ENCODE data around the gene C16orf78. TPM values are rescaled to one million over a fixed set of nuclear protein-coding genes. Genes with fewer than 3 reads are reported as not detected.

The C16orf78 gene
- total RNA-seq, 4 donors from 2014 or later: not detected

DNA sequence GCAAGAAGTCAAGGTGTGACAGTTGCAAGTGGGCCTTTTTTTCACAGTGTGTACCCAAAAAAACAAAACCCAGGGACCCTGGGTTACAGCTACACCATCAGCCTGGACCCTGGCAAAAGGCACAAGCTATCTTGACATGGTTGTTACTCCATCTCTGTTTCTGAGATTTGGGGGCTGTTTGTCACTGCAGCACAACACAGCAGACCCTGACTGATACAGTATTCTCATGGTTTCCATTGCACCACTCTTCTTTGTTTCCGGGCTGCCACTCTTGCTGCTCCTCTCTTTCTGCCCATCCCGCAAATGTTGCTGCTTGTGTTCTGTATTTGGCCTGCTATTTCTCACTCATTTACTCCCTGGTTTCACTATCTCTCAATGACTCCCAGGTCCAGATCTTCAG, 55.2 kb downstream of the C16orf78 start:
- Histone ChIP-seq H3K27me3 (no peaks in the 10 kb centered on the region), H3K4me3 (no peak overlapping the region), H3K9me3 (peaks cover 0 to 14% (median 0%) of the 10 kb centered on the region in 4 donors), H3K36me3 (no peaks in the 10 kb centered on the region), H3K27ac (no peak overlapping the region), H3K4me1 (no peaks in the 10 kb centered on the region)
- DNase-seq (ENCODE audit: low spot score in 2 of 2): no peak
- TF ChIP-seq EP300 (IDR thresholded peaks at IDR 0.05) (no peak), POLR2A (IDR thresholded peaks at IDR 0.05) (no peak), CTCF (IDR thresholded peaks at IDR 0.05) (no peak)
- 93 to 96% methylated on average over 2 of the region's 2 CpGs for WGBS, 2 donors

DNA sequence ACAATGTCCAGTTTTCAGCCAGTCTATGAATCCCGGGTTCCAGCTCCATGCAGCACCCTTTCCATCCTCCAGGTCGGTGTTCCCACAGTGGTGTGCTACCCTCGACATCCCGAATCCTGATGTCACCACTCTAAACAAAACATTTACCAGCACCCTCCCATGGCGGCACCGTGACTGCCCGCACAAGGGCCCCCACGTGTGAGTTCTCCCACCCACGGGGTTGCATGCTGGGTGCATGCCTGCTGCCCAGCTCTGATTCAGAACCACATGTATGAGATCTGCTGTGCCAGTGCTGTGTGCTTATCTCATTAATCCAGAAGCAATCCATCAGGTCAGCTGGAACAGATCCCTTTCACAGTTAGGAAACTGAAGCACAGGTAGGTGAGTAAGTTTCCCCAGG, 57.4 kb downstream of the C16orf78 start:
- no peaks in the 10 kb centered on the region for H3K4me1 ChIP-seq
- DNase-seq (ENCODE audit: low spot score in 2 of 2): no peak
- H3K27me3 ChIP-seq: no peaks in the 10 kb centered on the region
- H3K36me3 ChIP-seq: no peaks in the 10 kb centered on the region
- WGBS, 2 donors: 71 to 81% methylated on average over 9 of the region's 9 CpGs
- H3K4me3 ChIP-seq: no peak overlapping the region
- H3K9me3 ChIP-seq: peaks cover 0 to 14% (median 0%) of the 10 kb centered on the region in 4 donors
- TF ChIP-seq EP300 (IDR thresholded peaks at IDR 0.05) (no peak), CTCF (IDR thresholded peaks at IDR 0.05) (no peak), POLR2A (IDR thresholded peaks at IDR 0.05) (no peak)
- H3K27ac ChIP-seq: no peak overlapping the region

DNA sequence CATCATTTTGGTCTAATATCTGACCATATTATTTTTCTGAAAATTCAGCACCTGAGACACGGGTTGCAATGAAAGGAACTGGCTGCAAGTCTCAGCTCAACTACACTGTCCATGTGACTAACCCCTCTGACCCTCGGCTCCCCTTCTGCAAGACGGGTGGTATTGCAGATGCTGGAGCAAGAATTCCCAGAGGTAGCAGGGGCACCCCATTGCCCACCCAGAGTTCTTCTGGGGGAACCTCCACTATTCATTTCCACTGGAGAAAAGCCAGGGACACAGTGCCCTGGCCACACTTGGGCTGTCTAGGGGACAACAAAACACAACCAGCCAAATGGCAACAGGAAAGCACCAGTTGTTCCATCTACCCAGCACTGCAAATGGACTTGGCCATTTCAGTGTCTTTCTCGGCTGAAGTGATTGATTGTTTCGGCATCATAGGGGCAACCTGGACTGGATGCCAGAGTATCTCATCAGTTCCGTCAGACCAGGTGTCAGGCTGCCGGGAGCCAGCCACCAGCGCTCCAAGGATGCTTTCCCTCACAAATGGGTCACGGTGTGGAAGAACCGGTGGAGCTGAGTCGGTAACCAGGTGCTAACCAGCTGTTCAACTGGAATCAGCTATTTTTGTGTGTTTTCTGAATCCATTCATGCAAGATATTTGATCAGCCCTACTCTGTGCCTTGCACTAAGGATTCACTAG, 58.1 kb downstream of the C16orf78 start:
- Histone ChIP-seq H3K36me3 (no peaks in the 10 kb centered on the region), H3K4me3 (no peak overlapping the region), H3K27me3 (no peaks in the 10 kb centered on the region), H3K27ac (no peak overlapping the region), H3K4me1 (no peaks in the 10 kb centered on the region), H3K9me3 (peaks cover 0 to 14% (median 0%) of the 10 kb centered on the region in 4 donors)
- 87 to 88% methylated on average over 11 of the region's 11 CpGs for WGBS, 2 donors
- DNase-seq (ENCODE audit: low spot score in 2 of 2): no peak
- TF ChIP-seq CTCF (IDR thresholded peaks at IDR 0.05) (no peak), POLR2A (IDR thresholded peaks at IDR 0.05) (no peak), EP300 (IDR thresholded peaks at IDR 0.05) (no peak)

- Histone ChIP-seq H3K36me3 (no peaks in the 10 kb centered on the region), H3K9me3 (no peaks in the 10 kb centered on the region), H3K27me3 (no peaks in the 10 kb centered on the region), H3K4me3 (no peak overlapping the region), H3K27ac (no peak overlapping the region), H3K4me1 (no peaks in the 10 kb centered on the region)
- whole genome bisulfite sequencing, 2 donors: 94 to 96% methylated on average over 6 of the region's 6 CpGs
- no peak for DNase-seq (ENCODE audit: low spot score in 2 of 2)
- no peak for TF ChIP-seq POLR2A (IDR thresholded peaks at IDR 0.05)
- no peak for TF ChIP-seq CTCF (IDR thresholded peaks at IDR 0.05)
- no peak for TF ChIP-seq EP300 (IDR thresholded peaks at IDR 0.05)
Observed at GRCh38 chr16:49434733-49435132, 61.1 kb downstream of the C16orf78 start.

DNA sequence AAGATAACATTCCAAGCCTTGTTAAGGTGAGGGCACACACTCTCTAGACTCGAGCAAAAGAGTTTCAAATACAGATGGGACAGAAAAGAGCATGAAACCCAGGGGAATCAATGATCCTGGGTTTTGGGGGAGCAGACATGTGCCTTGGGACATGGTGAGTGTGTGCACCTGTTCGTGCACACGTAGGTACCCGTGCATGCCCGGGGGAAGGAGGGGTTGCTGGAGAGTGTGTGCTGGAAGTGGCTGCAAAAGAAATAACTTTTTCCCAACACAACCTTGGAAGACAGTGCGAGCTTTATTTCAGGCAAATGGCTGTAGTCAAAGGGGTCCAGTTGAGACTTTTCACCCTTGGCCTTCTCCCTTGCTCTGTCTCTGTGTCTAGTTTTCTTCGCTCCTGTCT, 62.6 kb downstream of the C16orf78 start:
- H3K36me3 ChIP-seq: no peaks in the 10 kb centered on the region
- no peak overlapping the region for H3K27ac ChIP-seq
- no peak for DNase-seq (ENCODE audit: low spot score in 2 of 2)
- peaks cover 0 to 10% (median 0%) of the 10 kb centered on the region in 4 donors for H3K4me1 ChIP-seq
- 62 to 63% methylated on average over 7 of the region's 7 CpGs for WGBS, 2 donors
- no peak overlapping the region for H3K4me3 ChIP-seq
- no peaks in the 10 kb centered on the region for H3K27me3 ChIP-seq
- no peak for TF ChIP-seq EP300 (IDR thresholded peaks at IDR 0.05)
- no peak for TF ChIP-seq CTCF (IDR thresholded peaks at IDR 0.05)
- no peak for TF ChIP-seq POLR2A (IDR thresholded peaks at IDR 0.05)
- no peaks in the 10 kb centered on the region for H3K9me3 ChIP-seq
